ENCODE results near the gene CCNE1.

The CCNE1 gene

GRCh38 chr19:29855087-29855486 lies 43.3 kb downstream of the CCNE1 start:
- Histone ChIP-seq H3K4me2 (ENCODE audit: low read depth, low read length, poor library complexity, severe bottlenecking) (no peak overlapping the region), H3K9me2 (replicated peaks; ENCODE audit: low read depth, low read length) (no peaks in the 10 kb centered on the region), H2AFZ (ENCODE audit: low read length) (peak overlapping the region; percentile 39; the same call in 1 of the 2 replicates), H3K9ac (ENCODE audit: low read depth, low read length, poor library complexity, severe bottlenecking) (no peak overlapping the region), H3K9me3 (ENCODE audit: insufficient read depth, low read depth, low read length) (no peaks in the 10 kb centered on the region), H3K4me1 (ENCODE audit: insufficient read depth, low read length, poor library complexity, severe bottlenecking) (peaks cover 3% of the 10 kb centered on the region), H3F3A (ENCODE audit: low read depth) (no peaks in the 10 kb centered on the region), H3K36me3 (ENCODE audit: insufficient read depth, low read length) (no peaks in the 10 kb centered on the region), H3K4me3 (ENCODE audit: low read length, poor library complexity, severe bottlenecking) (no peak overlapping the region), H3K27me3 (ENCODE audit: insufficient read depth, low read length, poor library complexity, severe bottlenecking) (no peaks in the 10 kb centered on the region), H4K20me1 (ENCODE audit: insufficient read depth, low read length, poor library complexity, severe bottlenecking) (no peaks in the 10 kb centered on the region), H3K79me2 (ENCODE audit: insufficient read depth, low read length) (no peaks in the 10 kb centered on the region)
- no peak for TF ChIP-seq CTCF (conservative IDR thresholded peaks at IDR 0.05; ENCODE audit: low read length)
- no peak for TF ChIP-seq EZH2phosphoT487 (IDR thresholded peaks at IDR 0.05; ENCODE audit: borderline replicate concordance)

- H3K4me3 ChIP-seq (ENCODE audit: low read length, poor library complexity, severe bottlenecking), result no peak overlapping the region
- no peaks in the 10 kb centered on the region for H3K9me3 ChIP-seq (ENCODE audit: insufficient read depth, low read depth, low read length)
- no peaks in the 10 kb centered on the region for H3F3A ChIP-seq (ENCODE audit: low read depth)
- no peaks in the 10 kb centered on the region for H3K36me3 ChIP-seq (ENCODE audit: insufficient read depth, low read length)
- peak overlapping the region; percentile 39; the same call in 1 of the 2 replicates for H2AFZ ChIP-seq (ENCODE audit: low read length)
- peaks cover 3% of the 10 kb centered on the region for H3K4me1 ChIP-seq (ENCODE audit: insufficient read depth, low read length, poor library complexity, severe bottlenecking)
- TF ChIP-seq CTCF (conservative IDR thresholded peaks at IDR 0.05; ENCODE audit: low read length) (no peak), EZH2phosphoT487 (IDR thresholded peaks at IDR 0.05; ENCODE audit: borderline replicate concordance) (no peak)
- H4K20me1 ChIP-seq (ENCODE audit: insufficient read depth, low read length, poor library complexity, severe bottlenecking), result no peaks in the 10 kb centered on the region
- no peaks in the 10 kb centered on the region for H3K79me2 ChIP-seq (ENCODE audit: insufficient read depth, low read length)
- no peak overlapping the region for H3K4me2 ChIP-seq (ENCODE audit: low read depth, low read length, poor library complexity, severe bottlenecking)
- H3K27me3 ChIP-seq (ENCODE audit: insufficient read depth, low read length, poor library complexity, severe bottlenecking), result no peaks in the 10 kb centered on the region
- no peak overlapping the region for H3K9ac ChIP-seq (ENCODE audit: low read depth, low read length, poor library complexity, severe bottlenecking)
- no peaks in the 10 kb centered on the region for H3K9me2 ChIP-seq (replicated peaks; ENCODE audit: low read depth, low read length)
Measured at GRCh38 chr19:29855741-29856500, 44.1 kb downstream of the CCNE1 start.

- Histone ChIP-seq H3K4me1 (ENCODE audit: insufficient read depth, low read length, poor library complexity, severe bottlenecking) (peaks cover 3% of the 10 kb centered on the region), H3K4me2 (ENCODE audit: low read depth, low read length, poor library complexity, severe bottlenecking) (no peak overlapping the region), H3K9me2 (replicated peaks; ENCODE audit: low read depth, low read length) (no peaks in the 10 kb centered on the region), H3K4me3 (ENCODE audit: low read length, poor library complexity, severe bottlenecking) (no peak overlapping the region), H3K36me3 (ENCODE audit: insufficient read depth, low read length) (no peaks in the 10 kb centered on the region), H3F3A (ENCODE audit: low read depth) (no peaks in the 10 kb centered on the region), H3K27me3 (ENCODE audit: insufficient read depth, low read length, poor library complexity, severe bottlenecking) (no peaks in the 10 kb centered on the region), H3K79me2 (ENCODE audit: insufficient read depth, low read length) (no peaks in the 10 kb centered on the region), H2AFZ (ENCODE audit: low read length) (no peak overlapping the region), H4K20me1 (ENCODE audit: insufficient read depth, low read length, poor library complexity, severe bottlenecking) (no peaks in the 10 kb centered on the region), H3K9me3 (ENCODE audit: insufficient read depth, low read depth, low read length) (no peaks in the 10 kb centered on the region), H3K9ac (ENCODE audit: low read depth, low read length, poor library complexity, severe bottlenecking) (no peak overlapping the region)
- TF ChIP-seq CTCF (conservative IDR thresholded peaks at IDR 0.05; ENCODE audit: low read length), result peak; percentile 81
- no peak for TF ChIP-seq EZH2phosphoT487 (IDR thresholded peaks at IDR 0.05; ENCODE audit: borderline replicate concordance)
Measured at GRCh38 chr19:29858000-29858596, 46.3 kb downstream of the CCNE1 start.
